ENCODE results near the gene TSPAN3.

TSPAN3 gene

GRCh38 chr15:77018796-77019505, 52.0 kb downstream of the TSPAN3 start:
- TF ChIP-seq, protein P1, sequence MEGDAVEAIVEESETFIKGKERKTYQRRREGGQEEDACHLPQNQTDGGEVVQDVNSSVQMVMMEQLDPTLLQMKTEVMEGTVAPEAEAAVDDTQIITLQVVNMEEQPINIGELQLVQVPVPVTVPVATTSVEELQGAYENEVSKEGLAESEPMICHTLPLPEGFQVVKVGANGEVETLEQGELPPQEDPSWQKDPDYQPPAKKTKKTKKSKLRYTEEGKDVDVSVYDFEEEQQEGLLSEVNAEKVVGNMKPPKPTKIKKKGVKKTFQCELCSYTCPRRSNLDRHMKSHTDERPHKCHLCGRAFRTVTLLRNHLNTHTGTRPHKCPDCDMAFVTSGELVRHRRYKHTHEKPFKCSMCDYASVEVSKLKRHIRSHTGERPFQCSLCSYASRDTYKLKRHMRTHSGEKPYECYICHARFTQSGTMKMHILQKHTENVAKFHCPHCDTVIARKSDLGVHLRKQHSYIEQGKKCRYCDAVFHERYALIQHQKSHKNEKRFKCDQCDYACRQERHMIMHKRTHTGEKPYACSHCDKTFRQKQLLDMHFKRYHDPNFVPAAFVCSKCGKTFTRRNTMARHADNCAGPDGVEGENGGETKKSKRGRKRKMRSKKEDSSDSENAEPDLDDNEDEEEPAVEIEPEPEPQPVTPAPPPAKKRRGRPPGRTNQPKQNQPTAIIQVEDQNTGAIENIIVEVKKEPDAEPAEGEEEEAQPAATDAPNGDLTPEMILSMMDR (conservative IDR thresholded peaks at IDR 0.05; ENCODE audit: low read depth, low read length): no peak
- no peak for DNase-seq (ENCODE audit: low read depth)
- H3K4me3 ChIP-seq (ENCODE audit: low read depth, low read length): no peak overlapping the region

DNA sequence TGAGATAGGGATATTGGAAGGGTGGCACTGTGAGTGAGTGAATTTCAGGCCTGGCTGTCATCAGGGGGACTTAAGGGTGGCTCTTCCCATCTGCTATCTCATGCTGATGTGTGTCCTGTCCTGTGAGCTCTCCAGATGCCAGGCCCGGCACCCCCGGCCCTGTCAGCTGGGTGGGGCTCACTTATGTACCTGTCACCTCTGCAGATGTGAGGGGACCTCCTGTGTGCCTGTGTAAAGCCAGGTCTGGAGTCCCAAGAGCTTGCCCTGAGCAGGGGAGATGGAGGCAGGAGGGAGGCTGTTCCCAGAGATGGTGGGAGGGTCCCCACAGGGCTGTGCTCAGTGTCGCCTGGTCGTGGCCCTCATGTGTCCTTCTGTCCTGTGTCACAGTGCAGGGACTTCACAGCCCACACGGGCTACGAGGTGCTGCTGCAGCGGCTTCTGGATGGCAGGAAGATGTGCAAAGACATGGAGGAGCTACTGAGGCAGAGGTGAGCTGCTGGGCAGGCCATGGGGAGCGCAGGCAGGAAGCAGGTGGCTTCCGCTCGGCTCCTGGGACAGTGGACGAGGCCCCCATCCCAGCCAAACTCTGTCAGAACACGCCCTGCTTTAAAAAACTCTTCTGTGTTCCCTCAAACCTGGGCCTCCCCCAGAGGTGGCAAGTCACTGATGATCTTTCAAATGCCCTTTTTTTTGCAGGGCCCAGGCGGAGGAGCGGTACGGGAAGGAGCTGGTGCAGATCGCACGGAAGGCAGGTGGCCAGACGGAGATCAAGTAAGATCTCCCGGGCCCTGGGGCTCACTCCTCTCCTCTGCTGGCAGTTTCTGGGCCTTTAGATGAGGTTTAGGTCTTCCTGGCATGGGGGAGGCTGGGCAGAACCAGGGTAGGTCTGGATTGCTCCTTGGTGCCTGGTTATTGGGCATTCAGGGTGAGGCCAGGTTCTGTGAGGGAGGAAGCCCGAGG, 52.9 kb downstream of the TSPAN3 start:
- no peak for DNase-seq (ENCODE audit: low read depth)
- H3K4me3 ChIP-seq (ENCODE audit: low read depth, low read length): no peak overlapping the region
- TF ChIP-seq, protein P1 (conservative IDR thresholded peaks at IDR 0.05; ENCODE audit: low read depth, low read length): no peak

GRCh38 chr15:77017091-77017660, 53.7 kb downstream of the TSPAN3 start:
- DNase-seq (ENCODE audit: low read depth): no peak
- H3K4me3 ChIP-seq (ENCODE audit: low read depth, low read length): no peak overlapping the region
- TF ChIP-seq, protein P1 (conservative IDR thresholded peaks at IDR 0.05; ENCODE audit: low read depth, low read length): no peak

- TF ChIP-seq, protein P1 (conservative IDR thresholded peaks at IDR 0.05; ENCODE audit: low read depth, low read length): no peak
- H3K4me3 ChIP-seq (ENCODE audit: low read depth, low read length): no peak overlapping the region
- no peak for DNase-seq (ENCODE audit: low read depth)
Observed at GRCh38 chr15:77016321-77016695, 54.6 kb downstream of the TSPAN3 start.

DNA sequence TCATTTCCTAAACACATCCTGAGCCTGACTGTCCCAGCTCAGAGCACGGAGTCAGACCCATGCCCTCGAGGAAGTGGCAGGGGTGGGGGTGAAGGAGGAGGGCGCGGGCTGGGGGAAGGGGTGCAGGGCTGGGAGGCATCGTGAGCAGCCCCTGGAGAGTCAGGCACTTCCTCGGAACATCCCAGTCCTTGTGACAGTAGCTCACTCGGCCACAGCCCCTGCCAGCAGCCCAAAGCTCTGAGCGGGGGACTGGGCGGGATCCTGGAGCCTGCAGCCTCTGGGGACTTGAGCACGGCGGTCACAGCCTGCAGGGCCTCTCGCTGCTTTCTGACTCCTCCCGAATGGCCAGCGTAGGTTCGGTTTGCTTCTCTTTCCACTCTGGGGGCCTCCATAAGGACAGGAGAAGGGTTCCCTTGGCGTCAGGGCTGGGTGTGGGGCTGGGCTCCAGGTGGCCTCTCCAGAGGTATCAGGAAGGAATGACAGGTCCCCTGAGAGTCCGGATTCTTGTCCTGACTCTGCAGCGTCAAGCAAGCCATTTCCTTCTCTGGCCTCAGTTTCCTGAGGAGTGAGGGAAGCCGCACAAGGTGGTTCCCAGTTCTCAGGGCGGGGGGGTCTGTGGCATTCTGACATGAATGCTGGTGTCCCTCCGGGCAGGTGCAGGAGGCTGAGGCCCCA, 55.1 kb downstream of the TSPAN3 start:
- DNase-seq (ENCODE audit: low read depth): no peak
- TF ChIP-seq, protein P1 (conservative IDR thresholded peaks at IDR 0.05; ENCODE audit: low read depth, low read length): no peak
- no peak overlapping the region for H3K4me3 ChIP-seq (ENCODE audit: low read depth, low read length)

DNA sequence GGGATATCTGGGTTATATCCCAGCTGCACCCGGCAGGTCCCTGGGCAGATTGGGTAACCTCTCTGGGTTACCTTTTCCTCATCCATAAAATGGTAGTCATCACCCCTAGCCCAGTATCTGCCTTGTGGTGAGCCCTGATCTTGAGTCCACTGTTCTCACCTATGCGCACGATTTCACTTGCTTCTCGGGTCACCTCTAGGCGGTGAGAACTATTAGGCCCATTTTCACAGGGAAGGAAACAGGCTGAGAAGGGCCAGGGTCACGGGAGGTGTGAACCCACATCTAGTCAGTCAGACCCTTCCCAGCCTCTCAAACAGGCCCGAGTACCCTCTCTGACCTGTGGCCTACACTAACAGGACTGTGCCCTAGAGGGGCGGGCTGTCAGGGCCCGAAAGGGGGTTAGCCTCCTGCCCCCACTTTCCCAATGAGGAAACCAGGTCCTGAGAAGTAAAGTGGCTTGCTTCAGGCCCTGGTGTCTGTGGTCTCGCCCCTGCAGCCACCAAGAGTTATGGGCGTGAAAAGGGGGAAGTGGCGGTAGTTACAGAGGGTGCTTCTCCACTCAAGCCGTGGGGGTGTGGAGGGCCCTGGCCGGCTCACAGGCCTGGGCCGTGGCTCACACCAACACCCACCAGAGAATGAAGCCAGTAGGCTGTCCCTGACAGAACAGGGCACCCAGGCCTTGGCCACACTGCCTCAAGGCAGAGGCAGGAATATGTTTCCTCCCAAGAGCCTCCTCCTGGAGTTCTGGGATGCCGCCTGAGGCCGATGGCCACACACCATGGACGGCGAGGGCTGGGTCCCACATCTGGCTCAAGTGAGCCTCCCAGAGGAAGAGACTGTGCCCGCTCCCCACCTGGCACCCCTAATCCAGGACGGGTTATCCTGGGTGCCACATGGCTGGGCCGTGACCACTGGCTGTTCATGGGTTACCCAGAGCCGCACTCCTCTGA, 56.5 kb downstream of the TSPAN3 start:
- no peak overlapping the region for H3K4me3 ChIP-seq (ENCODE audit: low read depth, low read length)
- DNase-seq (ENCODE audit: low read depth): no peak
- TF ChIP-seq, protein P1 (conservative IDR thresholded peaks at IDR 0.05; ENCODE audit: low read depth, low read length): no peak

All from choroid plexus epithelial cell (primary cell).